KMS-11 (cell line): ENCODE measurements around the gene CCDC157.

Source experiments
- H2AFZ ChIP-seq: fragments of 200-600 bp; sonication (generic); 2 replicates; pipeline ENCODE4 v1.6.1; 2016; ENCODE audit warnings: antibody characterized with exemption, mixed run types, low read depth
- H3K27ac ChIP-seq: fragments of 200-600 bp; sonication (generic); 2 replicates; pipeline ENCODE4 v1.6.1; 2016; ENCODE audit warnings: mild to moderate bottlenecking, mixed run types
- H3K27me3 ChIP-seq: fragments of 200-600 bp; sonication (generic); 2 replicates; pipeline ENCODE4 v1.6.1; 2017; ENCODE audit warnings: mild to moderate bottlenecking, low read depth, mixed run types, moderate library complexity; ENCODE audit not compliant: insufficient read depth
- H3K36me3 ChIP-seq: fragments of 200-600 bp; sonication (generic); 2 replicates; pipeline ENCODE4 v1.6.1; 2017; ENCODE audit warnings: mild to moderate bottlenecking, mixed run types; ENCODE audit not compliant: insufficient read depth
- H3K4me1 ChIP-seq: fragments of 200-600 bp; sonication (generic); 2 replicates; pipeline ENCODE4 v1.6.1; 2016; ENCODE audit warnings: mild to moderate bottlenecking, low read depth, mixed run types; ENCODE audit not compliant: poor library complexity, severe bottlenecking
- H3K4me2 ChIP-seq: fragments of 200-600 bp; sonication (generic); 2 replicates; pipeline ENCODE4 v1.7.0; 2016; ENCODE audit warnings: mild to moderate bottlenecking, mixed run types
- H3K4me3 ChIP-seq: fragments of 200-600 bp; sonication (generic); IDR thresholded peaks from 2 replicates; pipeline ENCODE4 v1.6.1; 2017; ENCODE audit warnings: low read depth, low read length, mixed read lengths; ENCODE audit not compliant: insufficient read depth
- H3K79me2 ChIP-seq: fragments of 200-600 bp; sonication (generic); 2 replicates; pipeline ENCODE4 v1.6.1; 2016; ENCODE audit warnings: low read depth, mixed run types; ENCODE audit not compliant: insufficient read depth
- H3K9ac ChIP-seq: fragments of 200-600 bp; sonication (generic); 2 replicates; pipeline ENCODE4 v1.6.1; 2016; ENCODE audit warnings: mild to moderate bottlenecking, mixed run types
- H4K20me1 ChIP-seq: fragments of 200-600 bp; sonication (generic); 2 replicates; pipeline ENCODE4 v1.6.1; 2016; ENCODE audit warnings: mild to moderate bottlenecking, mixed run types; ENCODE audit not compliant: insufficient read depth
- TF ChIP-seq, protein P1 (sequence below): fragments of 200-600 bp; sonication (generic); conservative IDR thresholded peaks from 2 replicates; pipeline ENCODE4 v1.6.1; 2017; ENCODE audit warnings: low read depth, mild to moderate bottlenecking, antibody characterized with exemption, low read length, moderate library complexity, mixed read lengths

Gene CCDC157

DNA sequence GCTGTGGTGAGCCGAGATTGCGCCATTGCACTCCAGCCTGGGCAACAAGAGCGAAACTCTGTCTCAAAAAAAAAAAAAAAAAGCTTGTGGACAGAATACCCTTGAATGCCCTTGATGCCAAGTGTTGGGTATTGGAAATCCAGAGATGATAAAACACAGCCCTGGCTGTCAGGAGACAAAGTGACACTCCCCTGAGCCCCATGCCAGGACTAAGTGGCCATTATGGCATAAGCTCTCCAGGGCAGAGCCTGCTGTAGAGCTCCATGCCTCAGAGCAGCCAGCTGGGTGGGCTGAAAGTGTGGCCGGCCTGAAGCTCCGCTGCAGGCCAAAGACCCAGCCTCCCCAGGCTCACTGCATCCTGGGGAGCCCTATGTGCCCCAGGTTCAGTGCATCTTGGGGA, 25.5 kb downstream of the CCDC157 start:
- no peaks in the 10 kb centered on the region for H3K4me1 ChIP-seq
- no peak overlapping the region for H3K4me2 ChIP-seq
- no peak overlapping the region for H2AFZ ChIP-seq
- H4K20me1 ChIP-seq, result no peaks in the 10 kb centered on the region
- TF ChIP-seq, protein P1, sequence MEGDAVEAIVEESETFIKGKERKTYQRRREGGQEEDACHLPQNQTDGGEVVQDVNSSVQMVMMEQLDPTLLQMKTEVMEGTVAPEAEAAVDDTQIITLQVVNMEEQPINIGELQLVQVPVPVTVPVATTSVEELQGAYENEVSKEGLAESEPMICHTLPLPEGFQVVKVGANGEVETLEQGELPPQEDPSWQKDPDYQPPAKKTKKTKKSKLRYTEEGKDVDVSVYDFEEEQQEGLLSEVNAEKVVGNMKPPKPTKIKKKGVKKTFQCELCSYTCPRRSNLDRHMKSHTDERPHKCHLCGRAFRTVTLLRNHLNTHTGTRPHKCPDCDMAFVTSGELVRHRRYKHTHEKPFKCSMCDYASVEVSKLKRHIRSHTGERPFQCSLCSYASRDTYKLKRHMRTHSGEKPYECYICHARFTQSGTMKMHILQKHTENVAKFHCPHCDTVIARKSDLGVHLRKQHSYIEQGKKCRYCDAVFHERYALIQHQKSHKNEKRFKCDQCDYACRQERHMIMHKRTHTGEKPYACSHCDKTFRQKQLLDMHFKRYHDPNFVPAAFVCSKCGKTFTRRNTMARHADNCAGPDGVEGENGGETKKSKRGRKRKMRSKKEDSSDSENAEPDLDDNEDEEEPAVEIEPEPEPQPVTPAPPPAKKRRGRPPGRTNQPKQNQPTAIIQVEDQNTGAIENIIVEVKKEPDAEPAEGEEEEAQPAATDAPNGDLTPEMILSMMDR, result no peak
- H3K9ac ChIP-seq, result no peak overlapping the region
- no peaks in the 10 kb centered on the region for H3K27me3 ChIP-seq
- H3K4me3 ChIP-seq, result no peak overlapping the region
- no peaks in the 10 kb centered on the region for H3K79me2 ChIP-seq
- H3K27ac ChIP-seq, result no peak overlapping the region
- no peaks in the 10 kb centered on the region for H3K36me3 ChIP-seq

DNA sequence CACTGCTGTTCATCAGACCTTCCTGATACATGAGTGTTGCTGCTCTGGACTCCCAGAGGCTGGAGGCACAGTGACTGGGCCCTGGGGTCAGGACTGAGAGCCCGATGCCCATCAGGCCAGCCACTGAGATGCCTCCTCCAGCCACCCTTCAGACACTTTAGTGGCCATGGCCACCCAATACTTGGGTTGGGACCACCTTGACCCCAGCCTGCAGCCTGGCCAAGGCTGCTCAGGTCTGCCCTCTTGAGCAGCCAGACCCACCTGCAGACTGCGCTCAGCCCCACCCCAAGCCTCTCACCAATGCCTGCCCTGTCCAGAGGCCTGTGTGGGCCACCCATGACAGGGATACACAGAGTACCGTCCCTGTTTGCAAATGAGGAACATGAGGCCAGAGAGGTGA, 26.3 kb downstream of the CCDC157 start:
- Histone ChIP-seq H3K4me2 (no peak overlapping the region), H3K79me2 (no peaks in the 10 kb centered on the region), H4K20me1 (no peaks in the 10 kb centered on the region), H3K4me1 (no peaks in the 10 kb centered on the region), H3K36me3 (no peaks in the 10 kb centered on the region), H3K4me3 (no peak overlapping the region), H3K27ac (no peak overlapping the region), H3K9ac (no peak overlapping the region), H3K27me3 (no peaks in the 10 kb centered on the region), H2AFZ (no peak overlapping the region)
- TF ChIP-seq, protein P1, result no peak

DNA sequence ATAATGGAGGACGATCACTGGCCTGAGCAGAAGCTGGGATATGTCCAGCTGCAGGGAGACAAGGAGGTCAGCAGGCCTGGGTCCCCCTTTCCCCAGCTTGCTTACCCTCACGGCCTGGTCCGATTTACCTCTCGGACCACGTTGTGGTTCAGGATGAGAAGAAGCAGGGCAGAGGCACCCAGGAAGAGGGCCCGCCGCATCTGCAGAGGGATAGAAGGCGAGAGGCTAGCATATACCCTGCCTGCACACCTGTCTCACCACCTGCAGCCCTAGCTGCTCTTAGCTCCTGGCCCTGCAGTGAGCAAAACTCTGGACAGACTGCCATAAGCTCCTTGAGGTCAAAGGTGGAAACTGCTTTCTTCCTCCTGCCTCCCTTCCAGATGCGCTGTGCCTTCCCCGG, 29.1 kb downstream of the CCDC157 start:
- Histone ChIP-seq H3K36me3 (no peaks in the 10 kb centered on the region), H3K4me3 (no peak overlapping the region), H3K27me3 (no peaks in the 10 kb centered on the region), H4K20me1 (no peaks in the 10 kb centered on the region), H3K9ac (no peak overlapping the region), H3K4me2 (no peak overlapping the region), H3K4me1 (peaks cover 1% of the 10 kb centered on the region), H3K27ac (no peak overlapping the region), H3K79me2 (no peaks in the 10 kb centered on the region), H2AFZ (no peak overlapping the region)
- TF ChIP-seq, protein P1, result no peak

- Histone ChIP-seq H3K4me2 (peak overlapping the region; percentile 63), H3K9ac (no peak overlapping the region; the same call in 1 of the 2 replicates), H3K36me3 (no peaks in the 10 kb centered on the region), H2AFZ (peak overlapping the region; percentile 44; the same call in 1 of the 2 replicates), H3K4me3 (no peak overlapping the region), H3K4me1 (peaks cover 8% of the 10 kb centered on the region), H3K27ac (no peak overlapping the region), H3K79me2 (no peaks in the 10 kb centered on the region), H3K27me3 (no peaks in the 10 kb centered on the region), H4K20me1 (no peaks in the 10 kb centered on the region)
- TF ChIP-seq, protein P1, result no peak
These were observed 29.8 kb downstream of the CCDC157 start for GRCh38 chr22:30386608-30386959.
